Measurements from ENCODE around the gene DEFB132.
"Not testable (repeated sequence)": the region's sequence is repeated elsewhere in the genome, so short reads cannot be mapped to it uniquely, and the experiment has no call there.

DEFB132 gene, protein sequence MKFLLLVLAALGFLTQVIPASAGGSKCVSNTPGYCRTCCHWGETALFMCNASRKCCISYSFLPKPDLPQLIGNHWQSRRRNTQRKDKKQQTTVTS

DNA sequence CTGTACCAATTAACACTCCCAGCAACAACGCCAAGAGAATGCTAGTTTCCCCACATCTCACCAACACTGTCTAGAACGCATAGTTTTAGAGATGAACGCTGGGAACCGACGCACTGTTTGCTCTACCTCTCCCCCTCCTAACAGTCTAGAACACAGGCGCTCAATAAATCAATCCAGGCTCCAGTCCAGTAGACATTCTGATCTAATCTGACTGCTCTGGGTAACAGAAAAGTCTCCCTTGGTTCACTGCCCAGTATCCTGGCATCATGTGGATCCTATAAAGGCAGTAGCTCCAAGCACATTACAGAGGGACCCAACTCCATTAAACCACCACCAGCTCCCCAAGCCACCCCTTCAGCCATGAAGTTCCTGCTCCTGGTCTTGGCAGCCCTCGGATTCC is at the start of gene DEFB132:
DEFB132 (plus strand) TSS at position 306 of the 400 bp plus-strand sequence; CDS start at position 361, 55 bp downstream.
- no peak for DNase-seq

GRCh38 chr20:208942-209566 is 48.5 kb upstream of the DEFB132 start:
- peak; percentile 25 for DNase-seq

- no peak for DNase-seq
These were observed 46.6 kb upstream of the DEFB132 start for GRCh38 chr20:210809-211502.

DNA sequence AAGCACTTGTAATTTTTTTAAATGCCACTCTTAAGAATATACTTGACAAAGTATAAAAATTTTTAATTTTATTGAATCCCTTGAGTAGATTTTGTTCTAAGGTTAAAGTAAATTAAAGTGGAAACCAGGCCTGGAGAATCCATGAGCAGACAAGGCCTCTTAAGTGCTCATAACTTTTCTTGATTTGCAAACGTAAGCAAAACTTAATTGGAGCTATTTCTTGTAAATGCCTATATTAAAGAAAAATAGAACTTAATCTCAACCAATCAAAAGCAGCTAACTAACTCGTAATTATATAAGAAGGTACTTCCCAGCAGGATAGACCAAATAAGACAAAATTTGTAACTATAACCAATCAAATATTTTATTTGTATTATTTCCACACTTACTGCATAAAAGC is 43.1 kb upstream of the DEFB132 start:
- no peak for DNase-seq

DNA sequence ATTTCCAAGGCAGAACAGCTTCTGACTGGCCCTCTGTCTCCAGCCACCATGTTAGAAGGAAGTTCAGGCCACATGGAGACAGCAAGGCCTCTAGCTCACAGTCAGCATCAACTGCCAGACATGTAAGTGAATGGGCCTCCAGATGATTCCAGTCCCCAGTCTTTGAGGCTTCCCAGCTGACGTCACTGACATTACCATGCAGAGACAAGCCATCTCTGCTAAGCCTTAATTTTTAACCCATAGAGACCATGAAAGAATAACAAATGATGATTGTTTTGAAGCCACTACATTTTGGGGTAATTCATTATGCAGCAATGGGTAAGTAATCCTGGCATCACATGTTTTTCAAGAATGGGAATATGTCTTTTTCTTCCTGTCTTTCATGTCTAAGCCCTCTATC is 41.7 kb upstream of the DEFB132 start:
- no peak for DNase-seq

DNA sequence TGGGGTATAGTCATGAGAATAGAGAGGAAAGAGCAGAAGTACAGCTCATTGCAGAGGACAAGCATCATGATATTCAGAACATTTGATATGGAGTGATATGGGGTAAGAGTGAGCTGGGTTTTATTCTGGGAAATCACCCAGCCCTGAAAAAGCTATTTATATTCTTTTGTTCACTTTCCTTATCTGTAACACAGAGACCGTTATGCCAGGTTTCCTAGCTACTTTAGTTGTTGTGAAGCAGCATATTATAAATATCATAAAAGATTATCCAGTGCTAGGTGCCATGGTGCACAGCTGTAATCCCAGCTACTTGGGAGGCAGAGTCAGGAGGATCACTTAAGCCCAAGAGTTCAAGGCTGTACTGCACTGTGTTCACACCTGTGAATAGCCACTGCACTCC is 40.3 kb upstream of the DEFB132 start:
- DNase-seq = no peak

- peak; percentile 50 for DNase-seq
These were observed 38.0 kb upstream of the DEFB132 start for GRCh38 chr20:219290-220115.

DNA sequence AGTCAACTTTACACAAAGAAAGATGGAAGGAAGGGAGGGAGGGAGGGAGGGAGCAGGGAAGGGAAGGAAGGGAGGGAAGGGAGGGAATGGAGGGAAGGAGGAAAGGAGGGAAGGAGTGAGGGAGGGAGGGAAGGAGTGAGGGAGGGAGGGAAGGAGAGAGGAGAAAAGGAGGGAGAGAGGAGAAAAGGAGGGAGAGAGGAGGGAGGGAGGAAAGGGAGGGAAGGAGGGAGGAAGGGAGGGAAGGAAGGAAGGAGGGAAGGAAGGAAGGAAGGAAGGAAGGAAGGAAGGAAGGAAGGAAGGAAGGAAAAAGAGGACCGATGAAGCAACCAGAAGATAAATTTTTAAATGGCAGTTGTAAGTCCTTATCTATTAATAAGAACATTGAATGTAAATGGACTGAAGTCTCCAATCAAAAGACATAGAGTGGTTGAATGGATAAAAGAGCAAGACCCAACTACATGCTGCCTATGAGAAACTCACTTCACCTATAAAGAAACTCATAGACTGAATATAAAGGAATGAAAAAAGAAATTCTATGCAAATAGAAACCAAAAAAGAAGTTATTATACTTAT is 36.2 kb upstream of the DEFB132 start:
- DNase-seq = no peak

DNA sequence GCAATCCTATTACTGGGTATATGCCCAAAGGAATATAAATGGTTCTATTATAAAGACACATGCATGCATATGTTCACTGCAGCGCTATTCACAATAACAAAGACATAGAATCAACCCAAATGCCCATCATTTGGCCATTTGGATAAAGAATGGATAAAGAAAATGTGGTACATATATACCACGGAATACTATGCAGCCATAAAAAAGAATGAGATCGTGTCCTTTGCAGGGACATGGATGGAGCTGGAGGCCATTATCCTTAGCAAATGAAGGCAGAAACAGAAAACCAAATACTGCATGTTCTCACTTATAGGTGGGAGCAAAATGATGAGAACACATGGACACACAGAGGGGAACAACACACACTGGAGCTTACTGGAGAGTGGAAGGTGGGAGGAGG is 31.6 kb upstream of the DEFB132 start:
- DNase-seq = not testable (repeated sequence)

DNA sequence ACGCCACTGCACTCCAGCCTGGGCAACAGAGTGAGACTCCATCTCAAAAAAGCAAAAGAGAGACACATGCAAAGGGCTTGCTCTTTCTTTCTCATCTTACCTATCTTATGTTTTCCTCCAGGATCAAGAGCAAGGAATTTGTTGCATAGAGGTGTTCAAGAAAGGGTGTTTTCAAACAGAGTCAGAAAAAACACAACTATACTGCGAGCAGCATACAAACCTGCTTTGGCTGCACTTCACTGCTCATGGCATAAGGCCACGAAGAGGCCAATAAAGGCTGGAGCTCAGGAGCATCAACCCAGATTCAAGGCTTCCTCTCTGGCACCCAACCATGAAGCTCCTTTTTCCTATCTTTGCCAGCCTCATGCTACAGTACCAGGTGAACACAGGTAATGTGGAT is 30.6 kb upstream of the DEFB132 start, which contains the start of gene DEFB129:
DEFB129 (plus strand) TSS at position 301 of the 400 bp plus-strand sequence; CDS start at position 332, 31 bp downstream.
- no peak for DNase-seq

GRCh38 chr20:227439-228105 is 30.0 kb upstream of the DEFB132 start:
- no peak for DNase-seq

DNA sequence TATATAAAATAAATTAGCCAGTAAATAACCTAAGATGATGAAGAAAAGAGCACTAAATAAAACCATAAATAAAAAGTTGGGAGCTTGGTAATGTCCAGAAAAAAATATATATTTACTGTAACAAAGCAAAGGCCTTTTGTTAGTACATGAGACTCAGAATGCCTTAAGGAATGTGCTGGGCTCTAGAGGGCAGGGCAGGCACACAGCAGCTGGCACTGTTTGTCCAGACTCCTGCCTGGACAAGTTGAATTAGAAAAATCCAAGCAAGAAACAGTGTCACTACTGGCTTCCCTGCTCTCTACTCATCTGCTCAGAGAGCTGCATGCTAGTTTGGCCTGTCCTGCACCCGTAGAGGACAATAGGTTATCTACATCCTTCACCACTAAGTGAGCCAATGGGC is 21.6 kb upstream of the DEFB132 start:
- no peak for DNase-seq

- DNase-seq = no peak
These were observed 20.0 kb upstream of the DEFB132 start for GRCh38 chr20:237489-237888.

- no peak for DNase-seq
These were observed 19.6 kb upstream of the DEFB132 start for GRCh38 chr20:237929-238328.

DNA sequence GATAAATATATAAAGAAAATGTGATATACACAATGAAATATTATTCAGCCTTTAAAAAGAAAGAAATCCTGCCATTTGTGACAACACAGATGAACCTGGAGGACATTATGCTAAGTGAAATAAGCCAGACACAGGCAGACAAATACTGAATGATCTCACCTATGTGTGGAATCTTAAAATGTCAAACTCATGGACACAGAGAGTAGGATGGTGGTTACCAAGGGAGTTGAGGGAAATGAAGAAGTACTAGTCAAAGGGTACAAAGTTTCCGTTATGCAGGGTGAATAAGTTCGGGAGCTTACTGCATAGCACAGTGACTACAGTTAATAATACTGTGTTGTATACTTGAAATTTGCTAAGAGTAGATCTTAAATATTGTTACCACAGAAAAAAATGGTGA is 14.6 kb upstream of the DEFB132 start:
- no peak for DNase-seq

- DNase-seq = no peak
These were observed 6.2 kb upstream of the DEFB132 start for GRCh38 chr20:251354-251753.

- DNase-seq = no peak
These were observed 4.7 kb upstream of the DEFB132 start for GRCh38 chr20:252801-253200.

- DNase-seq = not testable (repeated sequence)
These were observed 4.1 kb upstream of the DEFB132 start for GRCh38 chr20:253447-253846.

- DNase-seq = no peak
These were observed 840 bp downstream of the DEFB132 start for GRCh38 chr20:258269-258858.

DNA sequence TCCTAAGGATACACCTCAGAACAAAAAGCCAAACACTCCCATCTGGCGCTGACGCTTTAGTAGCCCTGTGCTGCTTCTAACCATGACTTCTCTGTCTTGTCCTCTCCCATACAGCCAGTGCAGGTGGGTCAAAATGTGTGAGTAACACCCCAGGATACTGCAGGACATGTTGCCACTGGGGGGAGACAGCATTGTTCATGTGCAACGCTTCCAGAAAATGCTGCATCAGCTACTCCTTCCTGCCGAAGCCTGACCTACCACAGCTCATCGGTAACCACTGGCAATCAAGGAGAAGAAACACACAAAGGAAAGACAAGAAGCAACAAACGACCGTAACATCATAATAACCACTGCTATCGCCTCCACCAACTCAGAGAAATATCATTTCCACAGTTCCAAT is 1.4 kb downstream of the DEFB132 start:
- DNase-seq = no peak

GRCh38 chr20:259981-260380 is 2.5 kb downstream of the DEFB132 start:
- DNase-seq = no peak

- DNase-seq = no peak
These were observed 6.2 kb downstream of the DEFB132 start for GRCh38 chr20:263701-264100.
